ENCODE data around the gene SPI1.

DNA sequence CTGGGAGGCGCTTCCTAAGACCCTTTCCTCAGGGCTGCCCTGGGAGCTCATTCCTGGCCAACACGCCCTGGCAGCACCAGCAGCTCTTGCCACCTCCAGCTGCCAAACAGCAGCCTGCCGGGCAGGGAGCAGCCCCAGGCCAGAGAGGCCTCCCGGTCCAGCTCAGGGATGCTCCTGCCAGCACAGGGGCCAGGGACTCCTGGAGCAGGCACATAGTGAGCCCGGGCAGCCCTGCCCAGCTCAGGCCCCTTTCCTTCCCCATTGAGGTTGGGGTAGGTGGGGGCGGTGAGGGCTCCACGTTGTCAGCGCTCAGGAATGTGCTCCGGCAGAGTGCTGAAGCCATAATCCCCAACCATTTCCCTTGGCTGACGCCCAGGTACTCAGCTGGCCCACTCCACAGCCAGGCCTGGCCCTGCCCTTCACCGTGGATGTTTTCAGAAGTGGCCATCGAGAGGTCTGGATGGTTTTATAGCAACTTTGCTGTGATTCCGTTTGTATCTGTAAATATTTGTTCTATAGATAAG is 37.7 kb upstream of the SPI1 start:
- TF ChIP-seq, protein P1, sequence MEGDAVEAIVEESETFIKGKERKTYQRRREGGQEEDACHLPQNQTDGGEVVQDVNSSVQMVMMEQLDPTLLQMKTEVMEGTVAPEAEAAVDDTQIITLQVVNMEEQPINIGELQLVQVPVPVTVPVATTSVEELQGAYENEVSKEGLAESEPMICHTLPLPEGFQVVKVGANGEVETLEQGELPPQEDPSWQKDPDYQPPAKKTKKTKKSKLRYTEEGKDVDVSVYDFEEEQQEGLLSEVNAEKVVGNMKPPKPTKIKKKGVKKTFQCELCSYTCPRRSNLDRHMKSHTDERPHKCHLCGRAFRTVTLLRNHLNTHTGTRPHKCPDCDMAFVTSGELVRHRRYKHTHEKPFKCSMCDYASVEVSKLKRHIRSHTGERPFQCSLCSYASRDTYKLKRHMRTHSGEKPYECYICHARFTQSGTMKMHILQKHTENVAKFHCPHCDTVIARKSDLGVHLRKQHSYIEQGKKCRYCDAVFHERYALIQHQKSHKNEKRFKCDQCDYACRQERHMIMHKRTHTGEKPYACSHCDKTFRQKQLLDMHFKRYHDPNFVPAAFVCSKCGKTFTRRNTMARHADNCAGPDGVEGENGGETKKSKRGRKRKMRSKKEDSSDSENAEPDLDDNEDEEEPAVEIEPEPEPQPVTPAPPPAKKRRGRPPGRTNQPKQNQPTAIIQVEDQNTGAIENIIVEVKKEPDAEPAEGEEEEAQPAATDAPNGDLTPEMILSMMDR (IDR thresholded peaks at IDR 0.05), result no peak
- TF ChIP-seq POLR2A (IDR thresholded peaks at IDR 0.05), result no peak

Data from esophagus squamous epithelium (tissue), 4 donors.